ENCODE measurements around the gene PRMT3. TPM values are rescaled to one million over a fixed set of nuclear protein-coding genes. Genes with fewer than 3 reads are reported as not detected.

Gene PRMT3
- total and polyA plus RNA-seq, 2 of the 13 experiments (the other 11 are each of a cell fraction or from before 2014, with no cell fraction given) = 9.1 to 27.7 TPM

DNA sequence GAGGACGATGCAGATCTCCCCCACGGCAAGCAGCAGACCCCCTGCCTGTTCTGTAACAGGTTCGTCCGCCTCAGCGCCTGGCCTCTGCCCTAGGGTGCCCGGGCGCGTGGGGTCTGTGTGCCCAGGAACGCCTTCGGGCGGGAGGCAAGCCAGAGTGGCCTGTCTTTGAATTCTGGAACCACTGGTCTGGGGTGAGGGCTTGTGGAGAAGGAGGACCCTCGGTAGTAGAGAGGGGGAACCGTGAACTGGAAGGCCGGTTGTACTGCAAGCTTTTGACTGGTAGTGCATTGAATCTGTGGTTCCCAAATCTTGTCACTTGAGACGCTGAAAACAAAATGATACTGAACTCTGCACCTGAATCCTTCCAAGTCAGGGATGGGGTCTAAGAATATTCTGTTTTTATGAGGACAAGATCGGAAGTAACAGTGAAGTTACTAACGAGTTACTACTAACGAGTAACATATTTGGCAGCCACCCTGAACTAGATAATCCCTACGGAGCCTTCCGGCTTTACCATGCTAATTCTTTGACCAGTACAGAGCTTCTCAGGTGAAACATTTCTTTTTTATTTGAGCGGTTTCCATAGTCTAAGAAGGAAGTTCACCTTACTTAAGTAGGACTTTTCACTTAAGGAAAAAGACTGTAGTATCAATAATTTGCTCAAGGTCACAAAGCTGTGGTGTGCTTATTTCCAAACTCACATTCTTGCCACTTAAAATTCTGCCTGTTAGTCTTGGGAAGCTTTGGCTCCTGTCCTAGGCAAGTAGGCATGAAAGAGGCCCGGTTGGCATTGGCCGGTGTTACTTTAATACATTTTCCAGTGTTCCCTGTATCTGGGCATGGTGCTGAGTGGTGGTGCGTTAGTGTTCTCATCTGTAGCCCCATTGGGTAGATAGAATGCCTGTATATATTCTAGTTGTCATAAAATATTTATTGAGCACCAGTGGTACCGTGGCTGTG lies 860 bp downstream of the PRMT3 start (continued):
- TF ChIP-seq, protein P1, sequence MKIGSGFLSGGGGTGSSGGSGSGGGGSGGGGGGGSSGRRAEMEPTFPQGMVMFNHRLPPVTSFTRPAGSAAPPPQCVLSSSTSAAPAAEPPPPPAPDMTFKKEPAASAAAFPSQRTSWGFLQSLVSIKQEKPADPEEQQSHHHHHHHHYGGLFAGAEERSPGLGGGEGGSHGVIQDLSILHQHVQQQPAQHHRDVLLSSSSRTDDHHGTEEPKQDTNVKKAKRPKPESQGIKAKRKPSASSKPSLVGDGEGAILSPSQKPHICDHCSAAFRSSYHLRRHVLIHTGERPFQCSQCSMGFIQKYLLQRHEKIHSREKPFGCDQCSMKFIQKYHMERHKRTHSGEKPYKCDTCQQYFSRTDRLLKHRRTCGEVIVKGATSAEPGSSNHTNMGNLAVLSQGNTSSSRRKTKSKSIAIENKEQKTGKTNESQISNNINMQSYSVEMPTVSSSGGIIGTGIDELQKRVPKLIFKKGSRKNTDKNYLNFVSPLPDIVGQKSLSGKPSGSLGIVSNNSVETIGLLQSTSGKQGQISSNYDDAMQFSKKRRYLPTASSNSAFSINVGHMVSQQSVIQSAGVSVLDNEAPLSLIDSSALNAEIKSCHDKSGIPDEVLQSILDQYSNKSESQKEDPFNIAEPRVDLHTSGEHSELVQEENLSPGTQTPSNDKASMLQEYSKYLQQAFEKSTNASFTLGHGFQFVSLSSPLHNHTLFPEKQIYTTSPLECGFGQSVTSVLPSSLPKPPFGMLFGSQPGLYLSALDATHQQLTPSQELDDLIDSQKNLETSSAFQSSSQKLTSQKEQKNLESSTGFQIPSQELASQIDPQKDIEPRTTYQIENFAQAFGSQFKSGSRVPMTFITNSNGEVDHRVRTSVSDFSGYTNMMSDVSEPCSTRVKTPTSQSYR (CRISPR knock-in tag; IDR thresholded peaks at IDR 0.05; ENCODE audit: borderline replicate concordance) = no peak
- TF ChIP-seq, protein P2, sequence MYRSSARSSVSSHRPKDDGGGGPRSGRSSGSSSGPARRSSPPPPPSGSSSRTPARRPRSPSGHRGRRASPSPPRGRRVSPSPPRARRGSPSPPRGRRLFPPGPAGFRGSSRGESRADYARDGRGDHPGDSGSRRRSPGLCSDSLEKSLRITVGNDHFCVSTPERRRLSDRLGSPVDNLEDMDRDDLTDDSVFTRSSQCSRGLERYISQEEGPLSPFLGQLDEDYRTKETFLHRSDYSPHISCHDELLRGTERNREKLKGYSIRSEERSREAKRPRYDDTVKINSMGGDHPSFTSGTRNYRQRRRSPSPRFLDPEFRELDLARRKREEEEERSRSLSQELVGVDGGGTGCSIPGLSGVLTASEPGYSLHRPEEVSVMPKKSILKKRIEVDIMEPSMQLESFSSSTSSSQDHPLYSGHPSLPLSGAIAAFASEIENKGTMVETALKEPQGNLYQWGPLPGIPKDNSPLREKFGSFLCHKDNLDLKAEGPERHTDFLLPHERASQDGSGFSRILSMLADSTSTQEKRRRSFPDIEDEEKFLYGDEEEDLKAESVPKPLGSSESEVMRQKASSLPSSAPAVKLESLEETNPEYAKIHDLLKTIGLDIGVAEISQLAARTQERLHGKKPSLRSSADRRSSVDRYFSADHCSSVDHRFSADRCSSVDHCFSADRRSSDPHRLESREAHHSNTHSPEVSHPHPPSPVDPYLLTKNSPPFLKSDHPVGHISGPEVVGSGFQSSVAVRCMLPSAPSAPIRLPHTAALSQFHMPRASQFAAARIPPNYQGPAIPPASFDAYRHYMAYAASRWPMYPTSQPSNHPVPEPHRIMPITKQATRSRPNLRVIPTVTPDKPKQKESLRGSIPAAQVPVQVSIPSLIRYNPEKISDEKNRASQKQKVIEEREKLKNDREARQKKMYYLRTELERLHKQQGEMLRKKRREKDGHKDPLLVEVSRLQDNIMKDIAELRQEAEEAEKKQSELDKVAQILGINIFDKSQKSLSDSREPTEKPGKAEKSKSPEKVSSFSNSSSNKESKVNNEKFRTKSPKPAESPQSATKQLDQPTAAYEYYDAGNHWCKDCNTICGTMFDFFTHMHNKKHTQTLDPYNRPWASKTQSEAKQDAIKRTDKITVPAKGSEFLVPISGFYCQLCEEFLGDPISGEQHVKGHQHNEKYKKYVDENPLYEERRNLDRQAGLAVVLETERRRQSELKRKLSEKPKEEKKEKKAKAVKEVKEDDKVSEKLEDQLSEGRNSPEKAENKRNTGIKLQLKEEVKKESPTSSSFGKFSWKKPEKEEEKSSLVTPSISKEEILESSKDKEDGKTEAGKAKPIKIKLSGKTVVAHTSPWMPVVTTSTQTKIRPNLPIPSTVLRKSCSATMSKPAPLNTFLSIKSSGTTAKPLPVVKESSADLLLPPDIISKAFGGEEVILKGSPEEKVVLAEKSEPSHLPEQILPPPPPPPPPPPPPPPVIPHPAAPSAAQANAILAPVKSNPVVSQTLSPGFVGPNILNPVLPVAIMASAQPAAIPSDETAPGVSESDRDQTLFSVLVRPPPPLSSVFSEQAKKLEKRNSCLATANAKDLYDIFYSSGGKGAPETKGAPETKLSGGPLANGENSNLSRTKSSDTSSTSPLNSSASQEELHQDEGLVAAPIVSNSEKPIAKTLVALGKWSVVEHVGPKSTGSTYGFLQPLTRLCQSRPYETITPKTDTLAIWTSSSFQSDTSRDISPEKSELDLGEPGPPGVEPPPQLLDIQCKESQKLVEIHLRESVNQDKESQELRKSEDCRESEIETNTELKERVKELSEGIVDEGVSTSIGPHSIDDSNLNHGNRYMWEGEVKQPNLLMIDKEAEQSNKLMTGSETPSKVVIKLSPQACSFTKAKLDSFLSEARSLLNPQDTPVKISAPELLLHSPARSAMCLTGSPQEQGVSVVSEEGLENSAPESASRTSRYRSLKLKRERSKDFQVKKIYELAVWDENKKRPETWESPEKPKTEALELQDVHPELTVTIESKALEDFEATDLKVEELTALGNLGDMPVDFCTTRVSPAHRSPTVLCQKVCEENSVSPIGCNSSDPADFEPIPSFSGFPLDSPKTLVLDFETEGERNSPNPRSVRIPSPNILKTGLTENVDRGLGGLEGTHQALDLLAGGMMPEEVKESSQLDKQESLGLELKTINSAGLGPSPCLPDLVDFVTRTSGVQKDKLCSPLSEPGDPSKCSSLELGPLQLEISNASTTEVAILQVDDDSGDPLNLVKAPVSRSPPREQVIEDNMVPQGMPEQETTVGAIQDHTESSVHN (CRISPR knock-in tag; IDR thresholded peaks at IDR 0.05) = no peak
- TF ChIP-seq ZSCAN22 (CRISPR knock-in tag; IDR thresholded peaks at IDR 0.05) (no peak), SP2 (CRISPR knock-in tag; IDR thresholded peaks at IDR 0.05) (no peak), BCL6 (CRISPR knock-in tag; IDR thresholded peaks at IDR 0.05) (no peak), SMC3 (IDR thresholded peaks at IDR 0.05; ENCODE audit: low read length) (no peak), GATAD1 (CRISPR knock-in tag; IDR thresholded peaks at IDR 0.05) (no peak), ZFX (CRISPR knock-in tag; IDR thresholded peaks at IDR 0.05; ENCODE audit: low read depth) (no peak)
- TF ChIP-seq, protein P3, sequence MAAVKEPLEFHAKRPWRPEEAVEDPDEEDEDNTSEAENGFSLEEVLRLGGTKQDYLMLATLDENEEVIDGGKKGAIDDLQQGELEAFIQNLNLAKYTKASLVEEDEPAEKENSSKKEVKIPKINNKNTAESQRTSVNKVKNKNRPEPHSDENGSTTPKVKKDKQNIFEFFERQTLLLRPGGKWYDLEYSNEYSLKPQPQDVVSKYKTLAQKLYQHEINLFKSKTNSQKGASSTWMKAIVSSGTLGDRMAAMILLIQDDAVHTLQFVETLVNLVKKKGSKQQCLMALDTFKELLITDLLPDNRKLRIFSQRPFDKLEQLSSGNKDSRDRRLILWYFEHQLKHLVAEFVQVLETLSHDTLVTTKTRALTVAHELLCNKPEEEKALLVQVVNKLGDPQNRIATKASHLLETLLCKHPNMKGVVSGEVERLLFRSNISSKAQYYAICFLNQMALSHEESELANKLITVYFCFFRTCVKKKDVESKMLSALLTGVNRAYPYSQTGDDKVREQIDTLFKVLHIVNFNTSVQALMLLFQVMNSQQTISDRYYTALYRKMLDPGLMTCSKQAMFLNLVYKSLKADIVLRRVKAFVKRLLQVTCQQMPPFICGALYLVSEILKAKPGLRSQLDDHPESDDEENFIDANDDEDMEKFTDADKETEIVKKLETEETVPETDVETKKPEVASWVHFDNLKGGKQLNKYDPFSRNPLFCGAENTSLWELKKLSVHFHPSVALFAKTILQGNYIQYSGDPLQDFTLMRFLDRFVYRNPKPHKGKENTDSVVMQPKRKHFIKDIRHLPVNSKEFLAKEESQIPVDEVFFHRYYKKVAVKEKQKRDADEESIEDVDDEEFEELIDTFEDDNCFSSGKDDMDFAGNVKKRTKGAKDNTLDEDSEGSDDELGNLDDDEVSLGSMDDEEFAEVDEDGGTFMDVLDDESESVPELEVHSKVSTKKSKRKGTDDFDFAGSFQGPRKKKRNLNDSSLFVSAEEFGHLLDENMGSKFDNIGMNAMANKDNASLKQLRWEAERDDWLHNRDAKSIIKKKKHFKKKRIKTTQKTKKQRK (IDR thresholded peaks at IDR 0.05; ENCODE audit: low read length) = no peak
- TF ChIP-seq, protein P4, sequence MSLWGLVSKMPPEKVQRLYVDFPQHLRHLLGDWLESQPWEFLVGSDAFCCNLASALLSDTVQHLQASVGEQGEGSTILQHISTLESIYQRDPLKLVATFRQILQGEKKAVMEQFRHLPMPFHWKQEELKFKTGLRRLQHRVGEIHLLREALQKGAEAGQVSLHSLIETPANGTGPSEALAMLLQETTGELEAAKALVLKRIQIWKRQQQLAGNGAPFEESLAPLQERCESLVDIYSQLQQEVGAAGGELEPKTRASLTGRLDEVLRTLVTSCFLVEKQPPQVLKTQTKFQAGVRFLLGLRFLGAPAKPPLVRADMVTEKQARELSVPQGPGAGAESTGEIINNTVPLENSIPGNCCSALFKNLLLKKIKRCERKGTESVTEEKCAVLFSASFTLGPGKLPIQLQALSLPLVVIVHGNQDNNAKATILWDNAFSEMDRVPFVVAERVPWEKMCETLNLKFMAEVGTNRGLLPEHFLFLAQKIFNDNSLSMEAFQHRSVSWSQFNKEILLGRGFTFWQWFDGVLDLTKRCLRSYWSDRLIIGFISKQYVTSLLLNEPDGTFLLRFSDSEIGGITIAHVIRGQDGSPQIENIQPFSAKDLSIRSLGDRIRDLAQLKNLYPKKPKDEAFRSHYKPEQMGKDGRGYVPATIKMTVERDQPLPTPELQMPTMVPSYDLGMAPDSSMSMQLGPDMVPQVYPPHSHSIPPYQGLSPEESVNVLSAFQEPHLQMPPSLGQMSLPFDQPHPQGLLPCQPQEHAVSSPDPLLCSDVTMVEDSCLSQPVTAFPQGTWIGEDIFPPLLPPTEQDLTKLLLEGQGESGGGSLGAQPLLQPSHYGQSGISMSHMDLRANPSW (CRISPR knock-in tag; IDR thresholded peaks at IDR 0.05; ENCODE audit: borderline replicate concordance) = no peak
